HepG2 (cell line): ENCODE measurements around the gene SYT13. TPM values are rescaled to one million over a fixed set of nuclear protein-coding genes. Genes with fewer than 3 reads are reported as not detected.

ENCODE experiments used
- ATAC-seq: fragments of 200-7000 bp; cut with Tn5 transposase; 3 replicates; pipeline ENCODE4 v1.9.1; 2020; ENCODE audit warnings: mild to moderate bottlenecking, moderate library complexity
- BruUV-seq: library from RNA; stranded (reverse); fragments of 400-500 nt; replicated peaks from 2 replicates; lab custom pipeline; 2021; lab: Mats Ljungman, UMichigan
- CTCF ChIA-PET: fragments of 300-600 bp; formaldehyde crosslinking; extraction: SDS; loops from one replicate; lab custom pipeline; 2021; ENCODE audit warnings: low total read pairs, inconsistent platforms, low intra/inter-chr PET ratio; lab: Yijun Ruan, JAX
- POLR2A ChIA-PET: fragments of 350-600 bp; sonication (Branson Sonifier 250); formaldehyde crosslinking; loops from one replicate; lab custom pipeline; 2020; ENCODE audit warnings: antibody characterized with exemption, inconsistent platforms; lab: Yijun Ruan, JAX
- DNase-seq: peaks from one replicate; pipeline ENCODE4 v3.0.0-alpha.2; 2015; ENCODE audit warnings: low spot score
- FAIRE-seq: peaks from 3 replicates; lab custom pipeline; 2011; peaks lifted over from hg19 to GRCh38; lab: Jason Lieb, UNC
- H2AFZ ChIP-seq: one replicate; pipeline ENCODE4 v1.6.1; 2011; ENCODE audit warnings: low read length, inconsistent platforms
- H3K27ac ChIP-seq: fragments of 300-600 bp; 3 replicates; pipeline ENCODE4 v1.8.0; 2011; ENCODE audit warnings: mixed run types, mild to moderate bottlenecking, mixed read lengths, low read length, inconsistent platforms; ENCODE audit not compliant: insufficient read depth; ENCODE audit errors: extremely low read length
- H3K27me3 ChIP-seq, 2 experiments: fragments of 200-600 bp in 1 of 2; 2 replicates in 1 of 2; 3 replicates in 1 of 2; pipeline versions ENCODE4 v1.6.0 to v1.8.0; 2011; ENCODE audit warnings: low read length in 2 of 2, mild to moderate bottlenecking in 2 of 2, moderate library complexity in 2 of 2, inconsistent platforms in 1 of 2; ENCODE audit not compliant: insufficient read depth in 2 of 2, control insufficient read depth in 1 of 2
- H3K36me3 ChIP-seq, 2 experiments: fragments of 200-600 bp in 1 of 2; replicated peaks in 1 of 2; 2 replicates in 1 of 2; 3 replicates in 1 of 2; pipeline versions ENCODE4 v1.5.1 to v1.8.0; 2011; ENCODE audit warnings: low read length in 2 of 2, inconsistent platforms in 1 of 2; ENCODE audit not compliant: insufficient read depth in 2 of 2, control insufficient read depth in 1 of 2
- H3K4me1 ChIP-seq: 2 replicates; pipeline ENCODE4 v1.5.1; 2012; ENCODE audit warnings: low read length, inconsistent platforms; ENCODE audit not compliant: insufficient read depth
- H3K4me2 ChIP-seq: 2 replicates; pipeline ENCODE4 v1.6.0; 2011; ENCODE audit warnings: low read depth, low read length, inconsistent platforms
- H3K4me3 ChIP-seq, 3 experiments: fragments of 200-600 bp in 1 of 3; sonication (generic), shearing (Covaris generic) in 1 of 3; replicated peaks in 1 of 3; 2 replicates each; pipeline ENCODE4 v1.5.1; 2011 to 2016; ENCODE audit warnings: low read length in 3 of 3, inconsistent platforms in 2 of 3, low read depth in 2 of 3, mild to moderate bottlenecking in 2 of 3, control low read depth in 1 of 3, mixed read lengths in 1 of 3; ENCODE audit not compliant: insufficient read depth in 1 of 3
- H3K79me2 ChIP-seq: one replicate; pipeline ENCODE4 v1.6.1; 2011; ENCODE audit warnings: low read length, inconsistent platforms; ENCODE audit not compliant: insufficient read depth
- H3K9ac ChIP-seq: 2 replicates; pipeline ENCODE4 v1.6.0; 2011; ENCODE audit warnings: mild to moderate bottlenecking, low read depth, low read length, inconsistent platforms; ENCODE audit not compliant: insufficient read depth
- H3K9me3 ChIP-seq: 2 replicates; pipeline ENCODE4 v1.5.1; 2012; ENCODE audit warnings: mild to moderate bottlenecking, low read length
- H4K20me1 ChIP-seq: 2 replicates; pipeline ENCODE4 v1.6.0; 2011; ENCODE audit warnings: inconsistent platforms, mild to moderate bottlenecking, low read length, moderate library complexity; ENCODE audit not compliant: insufficient read depth
- GATAD1 ChIP-seq: IDR thresholded peaks from 2 replicates; pipeline ENCODE4 v1.6.1; 2016; ENCODE audit warnings: missing genetic modification reagents, missing compliant biosample characterization
- IRF2 ChIP-seq: IDR thresholded peaks from 2 replicates; pipeline ENCODE4 v1.6.1; 2018; ENCODE audit warnings: missing genetic modification reagents, missing compliant biosample characterization
- KLF9 ChIP-seq: IDR thresholded peaks from 2 replicates; pipeline ENCODE4 v1.6.1; 2016; ENCODE audit warnings: low read depth
- NFATC3 ChIP-seq: sonication (generic); formaldehyde crosslinking; IDR thresholded peaks from 2 replicates; pipeline ENCODE4 v1.5.1; 2020; ENCODE audit warnings: mild to moderate bottlenecking, missing genetic modification reagents
- PLRG1 ChIP-seq: fragments of 450-650 bp; conservative IDR thresholded peaks from 2 replicates; pipeline ENCODE4 v1.6.1; 2016
- SMAD3 ChIP-seq: sonication (generic); formaldehyde crosslinking; IDR thresholded peaks from 2 replicates; pipeline ENCODE4 v1.4.0; 2020; ENCODE audit warnings: missing genetic modification reagents
- SYNCRIP ChIP-seq: fragments of 200-400 bp; formaldehyde crosslinking; IDR thresholded peaks from 2 replicates; pipeline ENCODE4 v1.6.1; 2018; ENCODE audit warnings: mild to moderate bottlenecking, low read depth, low read length; ENCODE audit not compliant: insufficient read depth
- TARDBP ChIP-seq: sonication (generic); formaldehyde crosslinking; IDR thresholded peaks from 2 replicates; pipeline ENCODE4 v1.8.0; 2022; ENCODE audit warnings: mild to moderate bottlenecking, missing genetic modification reagents
- ZFY ChIP-seq: sonication (generic); formaldehyde crosslinking; IDR thresholded peaks from 2 replicates; pipeline ENCODE4 v1.4.0; 2020; ENCODE audit warnings: missing genetic modification reagents
- ZKSCAN5 ChIP-seq: sonication (generic); formaldehyde crosslinking; IDR thresholded peaks from 2 replicates; pipeline ENCODE4 v1.5.1; 2020; ENCODE audit warnings: mild to moderate bottlenecking, missing genetic modification reagents
- ZNF563 ChIP-seq: sonication (generic); formaldehyde crosslinking; IDR thresholded peaks from 2 replicates; pipeline ENCODE4 v1.8.0; 2022; ENCODE audit warnings: mild to moderate bottlenecking, moderate library complexity, missing genetic modification reagents
- ZNF616 ChIP-seq: sonication (generic); formaldehyde crosslinking; IDR thresholded peaks from 2 replicates; pipeline ENCODE4 v1.5.0; 2020; ENCODE audit warnings: low read depth, mild to moderate bottlenecking, missing genetic modification reagents
- ZNF746 ChIP-seq: sonication (generic); formaldehyde crosslinking; IDR thresholded peaks from 2 replicates; pipeline ENCODE4 v1.8.0; 2022; ENCODE audit warnings: mild to moderate bottlenecking, missing genetic modification reagents
- ZNF776 ChIP-seq: sonication (generic); formaldehyde crosslinking; IDR thresholded peaks from 2 replicates; pipeline ENCODE4 v1.4.0; 2020; ENCODE audit warnings: mild to moderate bottlenecking, missing genetic modification reagents
- WGBS: methylation state at CpG from one replicate; pipeline ENCODE4 v1.1.6; 2017; ENCODE audit warnings: low lambda C conversion rate; 5-methylcytosine and 5-hydroxymethylcytosine counted together
- in situ Hi-C: cut with HindIII; loops from 2 replicates; pipeline ENCODE4 v1.10.0; 2017; ENCODE audit warnings: low pct_unique_long_range_greater_than_20kb; ENCODE audit not compliant: extremely low pct_ligation_motif_present
- intact Hi-C: fragments of 100-400 bp; cut with micrococcal nuclease; formaldehyde crosslinking; loops from one replicate; pipeline ENCODE4 v1.10.0; 2022; ENCODE audit not compliant: unreplicated experiment
- polyA plus RNA-seq, 8 experiments: library from polyadenylated mRNA; depleted of rRNA in 3 of 8; stranded (reverse) in 7 of 8; unstranded in 1 of 8; fragments of >200 nt; fragmentation: Illumina TruSeq in 4 of 8; extraction: Trizol in 4 of 8; gene quantifications; 2 replicates each; pipeline versions ENCODE4 v1.2.1 to v1.2.3, GENCODE V29; 2011 to 2016; ENCODE audit warnings: low read depth in 4 of 8, missing spikeins in 1 of 8, mixed read lengths in 1 of 8; ENCODE audit not compliant: insufficient read depth in 1 of 8
- total RNA-seq, 5 experiments: library from RNA; depleted of rRNA; stranded (reverse); fragments of >200 nt; fragmentation: Illumina TruSeq; extraction: Trizol; gene quantifications; 2 replicates each; pipeline ENCODE4 v1.2.3, GENCODE V29; 2016; ENCODE audit warnings: low read depth in 1 of 5
- TF ChIP-seq, protein P1 (sequence below): sonication (generic); formaldehyde crosslinking; IDR thresholded peaks from 2 replicates; pipeline ENCODE4 v1.4.0; 2020; ENCODE audit warnings: missing genetic modification reagents, mild to moderate bottlenecking, borderline replicate concordance
- TF ChIP-seq, protein P2 (sequence below): sonication (generic); formaldehyde crosslinking; IDR thresholded peaks from 2 replicates; pipeline ENCODE4 v1.8.0; 2022; ENCODE audit warnings: mild to moderate bottlenecking, missing genetic modification reagents, moderate library complexity
- TF ChIP-seq, protein P3 (sequence below): sonication (generic); formaldehyde crosslinking; IDR thresholded peaks from 2 replicates; pipeline ENCODE4 v1.4.0; 2020; ENCODE audit warnings: mild to moderate bottlenecking, missing genetic modification reagents

The SYT13 gene
- total and polyA plus RNA-seq, 2 of the 13 experiments (the other 11 are each of a cell fraction or from before 2014, with no cell fraction given), result 0.02 to 0.13 TPM

DNA sequence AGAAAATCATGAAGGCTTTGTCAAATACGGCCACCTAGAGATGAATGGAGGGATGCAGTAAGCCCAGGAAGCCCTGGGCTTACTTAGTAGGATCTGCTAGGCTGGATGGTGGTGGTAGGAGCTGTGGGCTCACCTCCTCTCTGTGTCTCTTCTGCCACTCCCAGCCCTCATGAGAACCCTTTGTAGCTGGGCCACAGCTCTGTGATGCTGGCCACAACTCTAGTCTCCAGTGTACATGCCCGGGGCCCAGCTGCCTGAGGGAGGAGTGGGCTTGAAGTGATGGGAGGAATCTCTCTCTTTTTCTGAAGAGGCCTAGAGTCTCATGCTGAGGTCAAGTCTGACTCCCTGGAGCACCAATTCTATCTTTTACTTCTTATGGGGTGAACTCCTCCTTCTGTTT is 32.4 kb upstream of the SYT13 start (continued):
- TF ChIP-seq, protein P1, sequence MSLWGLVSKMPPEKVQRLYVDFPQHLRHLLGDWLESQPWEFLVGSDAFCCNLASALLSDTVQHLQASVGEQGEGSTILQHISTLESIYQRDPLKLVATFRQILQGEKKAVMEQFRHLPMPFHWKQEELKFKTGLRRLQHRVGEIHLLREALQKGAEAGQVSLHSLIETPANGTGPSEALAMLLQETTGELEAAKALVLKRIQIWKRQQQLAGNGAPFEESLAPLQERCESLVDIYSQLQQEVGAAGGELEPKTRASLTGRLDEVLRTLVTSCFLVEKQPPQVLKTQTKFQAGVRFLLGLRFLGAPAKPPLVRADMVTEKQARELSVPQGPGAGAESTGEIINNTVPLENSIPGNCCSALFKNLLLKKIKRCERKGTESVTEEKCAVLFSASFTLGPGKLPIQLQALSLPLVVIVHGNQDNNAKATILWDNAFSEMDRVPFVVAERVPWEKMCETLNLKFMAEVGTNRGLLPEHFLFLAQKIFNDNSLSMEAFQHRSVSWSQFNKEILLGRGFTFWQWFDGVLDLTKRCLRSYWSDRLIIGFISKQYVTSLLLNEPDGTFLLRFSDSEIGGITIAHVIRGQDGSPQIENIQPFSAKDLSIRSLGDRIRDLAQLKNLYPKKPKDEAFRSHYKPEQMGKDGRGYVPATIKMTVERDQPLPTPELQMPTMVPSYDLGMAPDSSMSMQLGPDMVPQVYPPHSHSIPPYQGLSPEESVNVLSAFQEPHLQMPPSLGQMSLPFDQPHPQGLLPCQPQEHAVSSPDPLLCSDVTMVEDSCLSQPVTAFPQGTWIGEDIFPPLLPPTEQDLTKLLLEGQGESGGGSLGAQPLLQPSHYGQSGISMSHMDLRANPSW (CRISPR knock-in tag), result no peak
- TF ChIP-seq ZKSCAN5 (CRISPR knock-in tag) (no peak), IRF2 (CRISPR knock-in tag) (no peak), ZNF616 (no peak)

DNA sequence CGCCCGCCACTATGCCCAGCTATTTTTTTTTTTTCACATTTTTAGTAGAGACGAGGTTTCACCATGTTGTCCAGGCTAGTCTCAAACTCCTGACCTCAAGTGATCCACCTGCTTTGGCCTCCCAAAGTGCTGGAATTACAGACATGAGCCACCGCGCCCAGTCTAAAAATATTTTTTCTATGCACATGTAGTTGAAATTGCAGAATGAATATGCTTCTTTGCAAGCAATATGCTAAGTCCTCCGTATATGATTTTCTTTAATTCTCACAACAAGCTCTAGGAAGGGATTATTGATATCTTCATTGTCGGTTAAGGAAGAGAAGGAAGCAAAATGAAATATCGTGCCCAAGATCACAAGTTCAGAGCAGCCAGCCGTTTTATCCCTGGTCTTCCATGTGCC is 30.1 kb upstream of the SYT13 start:
- H2AFZ ChIP-seq, result no peak overlapping the region
- ATAC-seq (no peak), FAIRE-seq (no peak), DNase-seq (no peak)
- peaks cover 1 to 4% of the 10 kb centered on the region in 2 experiments; a peak in 1 of 5 replicates for H3K27me3 ChIP-seq
- no peaks in the 10 kb centered on the region for H3K79me2 ChIP-seq
- no peaks in the 10 kb centered on the region for H4K20me1 ChIP-seq
- no peaks in the 10 kb centered on the region for H3K4me1 ChIP-seq
- no peaks in the 10 kb centered on the region for H3K36me3 ChIP-seq
- no peak overlapping the region for H3K4me2 ChIP-seq
- H3K9ac ChIP-seq, result no peak overlapping the region
- H3K27ac ChIP-seq, result no peak overlapping the region
- WGBS, result 39% methylated on average over 9 of the region's 9 CpGs
- CTCF ChIA-PET, result no interaction called here
- intact Hi-C loops (no loop called here), in situ Hi-C loops (no loop called here)
- H3K9me3 ChIP-seq, result no peaks in the 10 kb centered on the region
- BruUV-seq, result no TSS peak
- POLR2A ChIA-PET, result no interaction called here
- no peak overlapping the region for H3K4me3 ChIP-seq
- TF ChIP-seq, protein P2, sequence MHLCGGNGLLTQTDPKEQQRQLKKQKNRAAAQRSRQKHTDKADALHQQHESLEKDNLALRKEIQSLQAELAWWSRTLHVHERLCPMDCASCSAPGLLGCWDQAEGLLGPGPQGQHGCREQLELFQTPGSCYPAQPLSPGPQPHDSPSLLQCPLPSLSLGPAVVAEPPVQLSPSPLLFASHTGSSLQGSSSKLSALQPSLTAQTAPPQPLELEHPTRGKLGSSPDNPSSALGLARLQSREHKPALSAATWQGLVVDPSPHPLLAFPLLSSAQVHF (CRISPR knock-in tag), result no peak
- TF ChIP-seq SMAD3 (no peak), ZFY (CRISPR knock-in tag) (no peak), ZNF563 (CRISPR knock-in tag) (no peak), ZNF776 (CRISPR knock-in tag) (no peak), KLF9 (no peak), TARDBP (CRISPR knock-in tag) (no peak), PLRG1 (no peak), SYNCRIP (no peak), GATAD1 (CRISPR knock-in tag) (no peak), ZNF746 (CRISPR knock-in tag) (no peak), NFATC3 (no peak)
- TF ChIP-seq, protein P3, sequence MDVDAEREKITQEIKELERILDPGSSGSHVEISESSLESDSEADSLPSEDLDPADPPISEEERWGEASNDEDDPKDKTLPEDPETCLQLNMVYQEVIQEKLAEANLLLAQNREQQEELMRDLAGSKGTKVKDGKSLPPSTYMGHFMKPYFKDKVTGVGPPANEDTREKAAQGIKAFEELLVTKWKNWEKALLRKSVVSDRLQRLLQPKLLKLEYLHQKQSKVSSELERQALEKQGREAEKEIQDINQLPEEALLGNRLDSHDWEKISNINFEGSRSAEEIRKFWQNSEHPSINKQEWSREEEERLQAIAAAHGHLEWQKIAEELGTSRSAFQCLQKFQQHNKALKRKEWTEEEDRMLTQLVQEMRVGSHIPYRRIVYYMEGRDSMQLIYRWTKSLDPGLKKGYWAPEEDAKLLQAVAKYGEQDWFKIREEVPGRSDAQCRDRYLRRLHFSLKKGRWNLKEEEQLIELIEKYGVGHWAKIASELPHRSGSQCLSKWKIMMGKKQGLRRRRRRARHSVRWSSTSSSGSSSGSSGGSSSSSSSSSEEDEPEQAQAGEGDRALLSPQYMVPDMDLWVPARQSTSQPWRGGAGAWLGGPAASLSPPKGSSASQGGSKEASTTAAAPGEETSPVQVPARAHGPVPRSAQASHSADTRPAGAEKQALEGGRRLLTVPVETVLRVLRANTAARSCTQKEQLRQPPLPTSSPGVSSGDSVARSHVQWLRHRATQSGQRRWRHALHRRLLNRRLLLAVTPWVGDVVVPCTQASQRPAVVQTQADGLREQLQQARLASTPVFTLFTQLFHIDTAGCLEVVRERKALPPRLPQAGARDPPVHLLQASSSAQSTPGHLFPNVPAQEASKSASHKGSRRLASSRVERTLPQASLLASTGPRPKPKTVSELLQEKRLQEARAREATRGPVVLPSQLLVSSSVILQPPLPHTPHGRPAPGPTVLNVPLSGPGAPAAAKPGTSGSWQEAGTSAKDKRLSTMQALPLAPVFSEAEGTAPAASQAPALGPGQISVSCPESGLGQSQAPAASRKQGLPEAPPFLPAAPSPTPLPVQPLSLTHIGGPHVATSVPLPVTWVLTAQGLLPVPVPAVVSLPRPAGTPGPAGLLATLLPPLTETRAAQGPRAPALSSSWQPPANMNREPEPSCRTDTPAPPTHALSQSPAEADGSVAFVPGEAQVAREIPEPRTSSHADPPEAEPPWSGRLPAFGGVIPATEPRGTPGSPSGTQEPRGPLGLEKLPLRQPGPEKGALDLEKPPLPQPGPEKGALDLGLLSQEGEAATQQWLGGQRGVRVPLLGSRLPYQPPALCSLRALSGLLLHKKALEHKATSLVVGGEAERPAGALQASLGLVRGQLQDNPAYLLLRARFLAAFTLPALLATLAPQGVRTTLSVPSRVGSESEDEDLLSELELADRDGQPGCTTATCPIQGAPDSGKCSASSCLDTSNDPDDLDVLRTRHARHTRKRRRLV, result no peak
